HG02759 (cell line): ENCODE measurements around the gene CYP24A1.

ENCODE experiments used
- ATAC-seq: cut with Tn5 transposase; IDR thresholded peaks from one replicate; pipeline ENCODE4 v1.9.1; 2021; ENCODE audit warnings: mild to moderate bottlenecking, moderate library complexity; ENCODE audit not compliant: unreplicated experiment

The CYP24A1 gene

DNA sequence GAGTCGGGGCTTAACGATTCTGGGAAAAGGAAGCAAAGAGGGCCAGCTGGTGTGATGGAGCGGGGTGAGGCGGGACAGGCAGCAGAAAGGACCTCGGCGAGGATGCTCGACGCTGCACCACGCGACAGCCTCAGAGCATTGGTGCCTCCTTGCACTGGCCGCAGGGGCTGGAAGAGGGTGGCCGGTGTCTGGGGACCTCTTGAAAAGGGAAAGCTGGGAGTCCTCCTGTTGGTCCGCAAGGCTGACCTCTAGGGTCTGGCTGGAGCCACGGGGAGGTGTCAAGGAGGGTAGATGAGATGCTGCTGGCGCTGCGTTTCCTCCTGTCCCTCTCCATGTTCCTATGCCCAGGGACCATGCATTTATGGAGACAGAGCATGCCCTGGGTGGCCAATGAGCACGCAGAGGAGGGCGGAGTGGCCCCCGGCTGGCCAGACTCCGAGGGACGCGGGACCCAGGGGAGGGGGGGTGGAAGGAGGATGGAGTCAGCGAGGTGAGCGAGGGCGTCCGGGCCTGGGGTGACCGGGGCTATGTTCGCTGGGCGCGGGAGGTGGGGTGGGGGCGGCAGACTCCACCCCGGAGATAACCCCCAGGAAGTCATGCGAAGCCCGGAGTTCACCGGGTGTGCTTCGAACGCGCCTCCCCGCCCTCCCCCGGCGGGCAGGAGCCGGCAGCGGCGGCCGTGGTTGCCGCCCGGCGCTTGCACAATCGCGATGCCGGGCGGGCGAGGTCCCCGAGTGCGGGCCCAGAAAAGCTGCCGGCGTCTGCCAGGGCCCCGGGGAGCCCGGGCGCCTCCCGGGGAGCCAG, at the start of gene CYP24A1:
CYP24A1 (minus strand) TSS at position 334 of the 804 bp plus-strand sequence. CDS start 407 bp downstream, outside the sequence.
- ATAC-seq, result no peak

GRCh38 chr20:54223285-54223684, 49.5 kb upstream of the CYP24A1 start:
- ATAC-seq, result no peak

GRCh38 chr20:54221996-54222890, 48.5 kb upstream of the CYP24A1 start:
- ATAC-seq, result no peak

DNA sequence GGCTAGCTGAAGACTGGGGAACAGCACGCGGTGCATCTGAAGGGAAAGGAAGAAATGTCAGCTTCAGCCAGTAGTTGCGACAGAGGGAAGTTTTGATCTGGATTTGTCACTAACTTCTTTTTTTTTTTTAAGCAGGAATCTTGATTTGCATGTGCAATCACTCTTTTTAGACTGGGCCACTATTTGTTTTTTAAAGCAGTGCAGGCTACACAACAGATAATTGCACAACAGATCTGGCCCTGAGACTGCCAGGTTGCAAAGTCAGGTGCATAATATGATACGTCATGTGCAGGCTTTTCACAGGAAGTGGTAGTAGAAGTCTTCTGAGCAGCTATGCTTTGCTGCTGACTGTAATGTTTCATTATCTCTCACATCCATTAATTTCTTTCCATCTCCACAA, 47.6 kb upstream of the CYP24A1 start:
- peak; percentile 38 for ATAC-seq

GRCh38 chr20:54220722-54221121, 46.9 kb upstream of the CYP24A1 start:
- ATAC-seq, result no peak

DNA sequence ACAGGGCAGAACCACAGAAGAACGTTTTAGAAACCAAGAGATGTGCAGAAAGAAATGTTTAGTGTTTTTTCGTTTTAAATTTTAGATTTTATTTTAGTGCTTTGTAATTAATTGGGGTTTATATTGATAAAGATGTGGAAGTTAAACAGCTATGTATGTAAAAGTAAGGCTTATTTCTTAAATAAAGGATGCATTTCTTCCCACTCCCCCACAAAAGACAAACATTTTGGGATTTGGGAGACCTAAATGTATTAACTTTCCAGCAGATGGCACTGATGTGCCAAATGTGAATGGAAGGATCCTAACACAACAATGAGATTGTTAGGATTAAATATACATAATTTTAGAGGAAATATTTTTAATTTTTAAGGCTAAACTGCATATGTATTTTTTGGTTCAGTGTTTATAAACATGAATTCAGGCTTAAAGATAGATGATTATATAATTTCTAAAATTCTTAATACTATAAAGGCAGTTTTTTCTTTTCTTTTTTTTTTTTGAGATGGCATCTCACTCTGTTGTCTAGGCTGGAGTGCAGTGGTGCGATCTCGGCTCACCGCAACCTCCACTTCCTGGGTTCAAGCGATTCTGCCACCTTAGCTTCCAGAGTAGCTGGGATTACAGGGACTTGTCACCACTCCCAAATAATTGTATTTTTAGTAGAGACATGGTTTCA, 46.1 kb upstream of the CYP24A1 start:
- ATAC-seq, result no peak

DNA sequence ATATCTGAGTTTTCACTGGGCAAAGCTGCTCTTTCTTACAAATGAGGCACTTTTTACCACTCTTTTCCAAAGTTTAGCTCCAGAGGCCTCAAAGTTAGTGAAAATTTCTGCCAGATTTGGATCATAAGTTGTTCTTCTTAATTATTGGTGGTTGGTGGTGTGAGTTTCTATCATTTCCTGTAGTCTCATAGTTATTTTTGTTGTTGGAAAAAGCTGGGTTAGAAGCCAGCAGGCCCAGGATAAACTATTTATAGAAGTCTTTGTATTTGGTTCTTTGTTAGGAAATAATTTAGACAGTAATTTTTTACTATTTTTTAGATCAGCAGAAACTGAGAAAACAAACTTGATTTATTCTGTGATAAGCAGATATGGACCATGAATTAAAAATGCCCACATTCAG, 44.7 kb upstream of the CYP24A1 start:
- ATAC-seq, result no peak

DNA sequence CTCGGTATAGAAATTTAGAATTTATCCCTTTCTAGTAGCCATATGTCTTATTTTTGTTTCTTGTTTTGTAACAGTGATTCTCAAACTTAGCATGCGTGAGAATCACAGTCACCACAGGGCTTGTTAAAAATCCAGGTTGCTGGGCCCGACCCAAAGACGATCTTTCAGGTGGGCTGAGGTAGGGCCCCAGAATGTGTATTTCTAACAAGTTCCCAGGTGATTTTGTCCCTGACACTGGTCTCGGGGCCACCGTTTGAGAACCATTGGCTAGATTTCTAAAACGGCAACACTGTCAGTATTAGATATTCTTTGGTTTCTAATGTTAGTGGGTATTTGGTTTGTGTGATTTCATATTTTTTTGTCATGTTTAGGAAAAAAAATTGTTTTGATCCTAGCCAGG, 44.0 kb upstream of the CYP24A1 start:
- no peak for ATAC-seq

DNA sequence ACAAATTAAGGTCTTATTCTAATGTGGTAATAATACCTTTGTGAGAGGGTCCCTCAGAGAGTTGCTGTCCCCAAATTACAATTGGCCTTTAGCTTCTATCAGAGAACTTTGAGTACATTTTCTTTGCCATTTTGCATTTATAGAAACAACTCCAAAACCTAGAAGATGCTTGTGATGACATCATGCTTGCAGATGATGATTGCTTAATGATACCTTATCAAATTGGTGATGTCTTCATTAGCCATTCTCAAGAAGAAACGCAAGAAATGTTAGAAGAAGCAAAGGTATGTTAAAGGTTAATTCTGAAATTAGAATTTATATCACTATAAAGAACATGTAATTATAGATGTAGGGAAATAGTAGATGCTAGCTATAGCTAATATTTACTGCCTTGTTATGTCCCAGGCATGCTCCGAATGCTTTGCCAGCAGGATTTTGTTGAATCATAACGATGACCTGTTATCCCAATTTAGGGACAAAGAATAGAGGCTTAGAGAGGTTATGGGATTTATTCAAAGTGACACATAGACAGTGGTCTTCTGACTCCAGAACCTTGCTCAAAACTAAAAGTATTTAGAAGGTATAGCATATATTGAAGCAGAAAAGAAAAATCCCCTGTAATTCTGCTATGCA, 41.5 kb upstream of the CYP24A1 start:
- no peak for ATAC-seq

- ATAC-seq, result no peak
Measured at GRCh38 chr20:54214566-54214965, 40.8 kb upstream of the CYP24A1 start.

DNA sequence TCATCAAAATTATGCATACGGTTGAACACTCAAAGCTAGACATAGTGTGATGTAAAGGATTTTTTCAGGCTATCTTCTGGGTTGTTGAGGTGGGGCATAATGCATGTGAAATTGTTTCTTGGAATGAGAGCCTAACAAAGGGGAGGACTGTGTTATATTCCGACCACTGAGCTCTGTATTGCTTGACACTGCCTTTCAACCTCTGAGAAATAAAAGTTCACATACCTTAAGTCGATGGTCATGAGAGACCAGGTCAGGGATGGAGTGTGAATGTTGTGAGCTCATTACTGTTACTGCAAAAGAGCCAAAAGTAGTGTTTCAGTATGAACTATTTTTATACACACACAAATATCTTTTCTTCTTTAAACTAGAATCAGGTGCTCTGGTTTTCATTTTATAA, 39.1 kb upstream of the CYP24A1 start:
- ATAC-seq, result no peak

- no peak for ATAC-seq
Measured at GRCh38 chr20:54212226-54212625, 38.4 kb upstream of the CYP24A1 start.

DNA sequence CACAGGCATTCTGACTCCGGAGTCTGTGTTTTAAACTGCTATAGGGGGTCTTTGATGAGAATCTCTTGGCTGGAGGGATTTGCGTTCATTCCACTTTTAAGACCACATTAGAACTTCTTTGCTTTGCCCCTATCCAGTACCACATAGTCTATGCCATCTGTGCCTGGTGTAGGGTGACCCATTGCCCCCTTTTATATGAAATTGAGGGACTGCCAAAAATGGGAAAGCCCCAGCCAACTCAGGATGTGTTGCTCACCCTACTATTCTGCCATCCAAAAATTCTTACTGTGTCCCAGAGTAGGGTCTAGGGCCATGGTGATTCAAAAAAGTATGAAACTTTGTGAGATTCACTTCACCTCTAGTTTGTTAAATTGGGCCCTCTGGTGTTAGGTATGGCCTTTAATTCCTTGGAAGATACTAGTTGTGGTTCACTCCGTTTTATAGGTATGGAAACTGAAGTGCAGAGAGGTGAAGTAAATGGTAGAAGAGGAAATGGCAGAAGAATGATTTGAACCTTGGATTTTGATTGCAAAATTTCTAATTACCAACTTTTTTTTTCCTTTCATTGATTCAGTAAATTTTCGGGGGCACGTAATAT, 35.5 kb upstream of the CYP24A1 start:
- no peak for ATAC-seq

- ATAC-seq, result peak; percentile 2
Measured at GRCh38 chr20:54208548-54209176, 34.9 kb upstream of the CYP24A1 start.

DNA sequence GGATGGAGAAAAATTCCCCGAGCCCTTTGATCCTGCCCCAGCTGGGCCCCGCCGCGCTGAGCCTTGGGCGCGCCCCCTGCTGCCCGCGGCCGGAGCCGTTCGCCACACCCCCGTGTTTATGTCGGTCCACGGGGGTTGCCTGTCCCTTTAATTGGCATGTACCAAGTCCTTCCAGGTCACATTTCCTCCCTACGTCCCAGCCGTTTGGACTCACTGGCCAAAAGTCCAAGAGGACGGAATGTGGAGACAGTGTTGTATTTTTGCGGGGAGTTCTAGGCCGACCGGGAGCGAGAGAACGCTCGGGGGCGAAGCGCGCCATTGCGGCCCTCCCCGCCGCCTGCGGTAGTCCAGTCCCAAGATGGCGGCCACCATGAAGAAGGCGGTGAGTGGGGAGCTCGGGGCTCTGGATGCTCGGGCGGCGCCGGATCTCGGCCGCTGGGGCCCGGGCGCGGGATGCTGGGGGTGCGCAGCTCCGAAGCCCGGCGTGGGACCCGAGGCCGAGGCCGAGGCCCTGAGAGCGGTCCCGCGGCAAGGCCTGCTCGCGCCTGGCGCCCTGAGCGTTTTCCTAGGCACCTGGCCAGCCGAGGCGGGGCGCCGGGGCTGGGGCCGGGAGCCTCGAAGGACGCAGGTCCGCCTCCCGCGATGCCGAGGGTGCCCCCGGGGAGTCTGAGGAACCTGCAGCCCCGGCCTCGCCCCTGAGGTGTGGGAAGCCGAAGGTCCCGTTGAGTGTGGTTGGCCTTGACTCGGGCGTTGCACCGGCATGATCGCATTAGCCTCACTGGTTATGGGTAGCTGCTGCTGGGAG, 34.2 kb upstream of the CYP24A1 start, which contains the start of gene PFDN4:
PFDN4 (plus strand) TSS at position 345 of the 805 bp plus-strand sequence; CDS start at position 359, 14 bp downstream.
- ATAC-seq, result peak; percentile 98

DNA sequence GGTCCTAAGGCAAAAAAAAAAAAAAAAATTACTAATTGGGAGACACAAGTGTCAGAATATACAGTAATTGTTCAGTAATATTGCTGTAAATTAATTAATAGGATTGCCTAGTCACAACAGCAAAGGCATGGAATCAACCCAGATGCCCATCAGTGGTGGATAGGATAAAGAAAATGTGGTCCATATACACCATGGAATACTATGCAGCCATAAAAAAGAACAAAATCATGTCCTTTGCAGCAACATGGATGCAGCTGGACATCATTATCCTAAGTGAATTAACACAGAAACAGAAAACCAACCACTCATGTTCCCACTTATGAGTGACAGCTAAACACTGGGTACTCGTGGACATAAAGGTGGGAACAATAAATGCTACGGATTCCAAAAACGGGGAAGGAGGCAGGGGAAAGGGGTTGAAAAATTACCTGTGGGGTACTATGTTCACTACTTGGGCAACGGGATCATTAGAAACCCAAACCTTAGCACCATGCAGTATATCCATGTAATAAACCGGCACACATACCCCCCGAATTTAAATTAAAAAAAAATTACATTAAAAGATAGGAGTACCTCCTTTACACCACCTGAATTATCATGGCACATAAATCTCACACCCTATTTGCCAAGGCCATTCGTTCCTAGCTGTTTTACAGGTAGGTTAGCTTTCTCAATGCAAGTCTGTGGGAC, 33.4 kb upstream of the CYP24A1 start:
- ATAC-seq, result no peak

GRCh38 chr20:54205450-54205849, 31.7 kb upstream of the CYP24A1 start:
- ATAC-seq, result no peak

- no peak for ATAC-seq
Measured at GRCh38 chr20:54204481-54204880, 30.7 kb upstream of the CYP24A1 start.
